ENCODE measurements around the gene MYO6.

Gene MYO6

DNA sequence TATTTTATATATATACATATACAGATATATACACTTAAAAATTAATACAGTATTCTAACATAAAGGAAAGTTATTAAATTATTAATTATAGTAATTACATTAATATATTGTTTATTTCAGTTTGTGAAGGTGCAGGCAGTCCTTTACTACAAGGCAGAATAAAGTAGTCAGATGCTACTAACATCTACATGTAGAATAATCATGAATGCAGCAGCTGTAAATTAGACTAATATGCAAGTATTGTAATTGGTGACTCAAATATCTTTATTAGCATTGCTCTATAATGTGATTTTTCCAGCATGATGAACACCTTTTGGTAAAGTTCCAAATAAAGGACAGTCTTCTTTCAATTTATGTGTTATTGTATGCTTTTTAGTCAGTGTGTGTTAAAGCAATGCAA is 17.3 kb downstream of the MYO6 start:
- H3K4me1 ChIP-seq (ENCODE audit: control insufficient read depth, insufficient read depth, low read length, poor library complexity, severe bottlenecking), result peaks cover 2% of the 10 kb centered on the region
- H3K36me3 ChIP-seq (ENCODE audit: control insufficient read depth, insufficient read depth, low read length), result no peaks in the 10 kb centered on the region
- H3K27ac ChIP-seq (ENCODE audit: low read depth, low read length, severe bottlenecking), result no peak overlapping the region
- H3K9me3 ChIP-seq (ENCODE audit: control insufficient read depth, low read length), result no peaks in the 10 kb centered on the region
- H3K4me3 ChIP-seq (ENCODE audit: extremely low read depth, insufficient read depth, low read length, poor library complexity, severe bottlenecking), result no peak overlapping the region

DNA sequence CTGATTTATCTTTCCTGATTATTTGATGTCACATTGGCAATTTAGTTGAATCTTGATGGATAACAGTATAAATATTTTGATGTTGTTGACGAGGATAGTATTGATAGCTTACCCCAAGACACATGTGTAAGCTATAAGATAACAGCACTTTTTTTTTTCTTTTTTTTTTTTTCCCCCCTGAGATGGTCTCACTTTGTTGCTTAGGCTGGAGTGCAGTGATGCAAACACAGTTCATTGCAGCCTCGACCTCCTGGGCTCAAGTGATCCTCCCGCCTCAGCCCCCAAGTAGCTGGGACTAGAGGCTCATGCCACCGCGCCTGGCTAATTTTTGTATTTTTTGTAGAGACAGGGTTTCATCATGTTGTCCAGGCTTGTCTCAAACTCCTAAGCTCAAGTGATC is 21.8 kb downstream of the MYO6 start:
- H3K27ac ChIP-seq (ENCODE audit: low read depth, low read length, severe bottlenecking), result peak overlapping the region; percentile 23
- no peaks in the 10 kb centered on the region for H3K4me1 ChIP-seq (ENCODE audit: control insufficient read depth, insufficient read depth, low read length, poor library complexity, severe bottlenecking)
- H3K9me3 ChIP-seq (ENCODE audit: control insufficient read depth, low read length), result no peaks in the 10 kb centered on the region
- WGBS, 2 experiments (ENCODE audit: insufficient coverage in 2 of 2), result 89 to 100% methylated on average over 4 of the region's 5 CpGs
- H3K4me3 ChIP-seq (ENCODE audit: extremely low read depth, insufficient read depth, low read length, poor library complexity, severe bottlenecking), result no peak overlapping the region
- H3K36me3 ChIP-seq (ENCODE audit: control insufficient read depth, insufficient read depth, low read length), result no peaks in the 10 kb centered on the region

DNA sequence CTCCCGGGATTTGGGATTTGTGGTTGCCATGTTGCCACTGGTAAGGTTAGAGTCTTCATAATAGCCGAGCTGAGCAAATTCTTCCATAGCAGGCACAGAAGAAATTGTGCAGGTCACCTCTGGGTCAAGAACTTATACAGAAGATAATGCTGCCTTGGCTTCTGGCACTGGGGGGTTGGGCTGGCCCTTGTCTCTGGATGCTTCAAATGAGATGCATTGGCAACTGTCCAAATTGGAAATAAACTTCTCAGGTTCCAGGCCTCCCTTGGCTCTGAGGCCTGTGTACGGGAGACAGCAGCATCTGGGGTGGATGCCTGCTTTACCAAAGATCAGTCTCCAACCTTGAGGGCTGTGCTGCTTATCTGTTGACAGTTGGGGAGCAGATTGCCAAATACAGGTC is 26.2 kb downstream of the MYO6 start:
- Histone ChIP-seq H3K9me3 (ENCODE audit: control insufficient read depth, low read length) (no peaks in the 10 kb centered on the region), H3K4me3 (ENCODE audit: extremely low read depth, insufficient read depth, low read length, poor library complexity, severe bottlenecking) (no peak overlapping the region), H3K4me1 (ENCODE audit: control insufficient read depth, insufficient read depth, low read length, poor library complexity, severe bottlenecking) (no peaks in the 10 kb centered on the region), H3K27ac (ENCODE audit: low read depth, low read length, severe bottlenecking) (no peak overlapping the region), H3K36me3 (ENCODE audit: control insufficient read depth, insufficient read depth, low read length) (no peaks in the 10 kb centered on the region)
- WGBS, 2 experiments (ENCODE audit: insufficient coverage in 2 of 2), result 89 to 93% methylated on average over 2 to 3 of the region's 3 CpGs

DNA sequence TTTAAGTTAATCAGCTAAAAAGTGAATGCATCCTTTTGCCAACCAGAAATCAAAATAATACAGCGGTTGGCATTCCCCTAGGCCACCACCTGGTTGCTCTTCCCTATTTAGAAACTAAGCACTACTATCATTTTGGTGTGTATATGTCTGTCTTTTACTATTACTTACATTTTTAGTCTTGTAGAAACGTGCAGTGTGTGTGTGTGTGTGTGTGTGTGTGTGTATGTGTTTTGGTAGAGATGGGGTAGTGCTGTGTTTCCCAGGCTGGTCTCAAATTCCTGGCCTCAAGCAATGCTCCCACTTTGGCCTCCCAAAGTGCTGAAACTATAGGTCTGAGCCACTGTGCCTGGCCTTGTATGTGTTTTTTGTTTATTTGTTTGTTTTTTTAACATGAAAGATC is 27.4 kb downstream of the MYO6 start:
- no peaks in the 10 kb centered on the region for H3K9me3 ChIP-seq (ENCODE audit: control insufficient read depth, low read length)
- H3K27ac ChIP-seq (ENCODE audit: low read depth, low read length, severe bottlenecking), result no peak overlapping the region
- no peaks in the 10 kb centered on the region for H3K4me1 ChIP-seq (ENCODE audit: control insufficient read depth, insufficient read depth, low read length, poor library complexity, severe bottlenecking)
- no peaks in the 10 kb centered on the region for H3K36me3 ChIP-seq (ENCODE audit: control insufficient read depth, insufficient read depth, low read length)
- WGBS, 2 experiments (ENCODE audit: insufficient coverage in 2 of 2), result no CpG with 5 or more reads among the region's 2 CpGs
- H3K4me3 ChIP-seq (ENCODE audit: extremely low read depth, insufficient read depth, low read length, poor library complexity, severe bottlenecking), result no peak overlapping the region

DNA sequence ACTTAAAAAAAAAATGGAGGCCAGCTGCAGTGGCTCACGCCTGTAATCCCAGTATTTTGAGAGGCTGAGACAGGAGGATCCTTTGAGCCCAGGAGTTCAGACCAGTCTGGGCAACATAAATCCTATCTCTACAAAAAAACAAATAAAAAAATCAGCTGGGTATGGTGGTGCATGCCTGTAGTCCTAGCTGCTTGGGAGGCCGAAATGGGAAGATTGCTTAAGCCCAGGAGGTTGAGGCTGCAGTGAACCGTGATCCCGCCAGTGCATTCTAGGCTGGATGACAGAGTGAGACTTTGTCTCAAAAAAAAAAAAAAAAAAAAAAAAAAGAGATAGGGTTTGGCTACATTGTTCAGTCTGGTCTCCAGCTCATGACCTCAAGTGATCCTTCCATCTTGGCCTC is 29.7 kb downstream of the MYO6 start:
- Histone ChIP-seq H3K4me1 (ENCODE audit: control insufficient read depth, insufficient read depth, low read length, poor library complexity, severe bottlenecking) (no peaks in the 10 kb centered on the region), H3K4me3 (ENCODE audit: extremely low read depth, insufficient read depth, low read length, poor library complexity, severe bottlenecking) (no peak overlapping the region), H3K27ac (ENCODE audit: low read depth, low read length, severe bottlenecking) (no peak overlapping the region), H3K9me3 (ENCODE audit: control insufficient read depth, low read length) (no peaks in the 10 kb centered on the region), H3K36me3 (ENCODE audit: control insufficient read depth, insufficient read depth, low read length) (no peaks in the 10 kb centered on the region)
- WGBS, 2 experiments (ENCODE audit: insufficient coverage in 2 of 2), result 81 to 95% methylated on average over 2 to 3 of the region's 4 CpGs

DNA sequence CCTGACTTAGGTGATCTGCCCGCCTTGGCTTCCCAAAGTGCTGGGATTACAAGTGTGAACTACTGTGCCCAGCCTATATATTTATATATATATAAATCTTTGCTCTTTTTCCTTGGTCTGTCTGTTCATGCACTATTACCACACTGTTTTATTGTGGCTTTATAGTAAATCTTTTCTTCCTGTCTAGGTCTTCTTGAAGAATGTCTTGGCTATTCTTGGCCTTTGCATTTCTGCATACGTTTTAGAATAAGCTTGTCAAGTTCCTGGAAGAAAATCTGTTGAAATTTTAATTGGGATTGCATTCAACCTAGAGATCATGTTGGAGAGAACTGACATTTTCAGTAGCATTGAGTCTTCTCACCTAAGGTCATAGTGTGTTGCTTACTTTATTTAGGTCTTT is 37.1 kb downstream of the MYO6 start:
- Histone ChIP-seq H3K36me3 (ENCODE audit: control insufficient read depth, insufficient read depth, low read length) (no peaks in the 10 kb centered on the region), H3K4me3 (ENCODE audit: extremely low read depth, insufficient read depth, low read length, poor library complexity, severe bottlenecking) (no peak overlapping the region)
- 91% methylated on average over 1 of the region's 2 CpGs; no CpG with 5 or more reads in 1 of the 2 experiments for WGBS, 2 experiments (ENCODE audit: insufficient coverage in 2 of 2)

DNA sequence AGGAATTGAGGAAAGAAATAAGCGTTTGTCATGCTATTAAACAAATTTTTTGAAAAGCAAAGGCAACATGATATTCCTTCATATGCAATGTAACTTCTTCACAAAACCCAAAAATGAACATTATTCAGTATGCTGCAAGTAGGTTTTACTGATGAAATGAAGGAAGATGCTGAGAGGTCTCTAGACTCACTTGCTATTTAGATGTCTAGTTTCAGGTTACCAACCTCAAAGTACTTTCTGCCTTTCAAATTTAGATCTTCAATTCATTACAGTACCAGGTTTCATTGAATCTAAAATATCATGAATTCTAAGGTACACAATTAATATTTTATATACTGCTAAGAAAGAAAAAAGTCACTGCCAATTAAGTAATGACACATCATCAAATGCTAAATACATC is 39.9 kb downstream of the MYO6 start:
- Histone ChIP-seq H3K9me3 (ENCODE audit: control insufficient read depth, low read length) (no peaks in the 10 kb centered on the region), H3K27ac (ENCODE audit: low read depth, low read length, severe bottlenecking) (no peak overlapping the region), H3K4me3 (ENCODE audit: extremely low read depth, insufficient read depth, low read length, poor library complexity, severe bottlenecking) (no peak overlapping the region), H3K4me1 (ENCODE audit: control insufficient read depth, insufficient read depth, low read length, poor library complexity, severe bottlenecking) (no peaks in the 10 kb centered on the region), H3K36me3 (ENCODE audit: control insufficient read depth, insufficient read depth, low read length) (no peaks in the 10 kb centered on the region)
- WGBS, 2 experiments (ENCODE audit: insufficient coverage in 2 of 2), result no CpG with 5 or more reads among the region's 1 CpG

More for the DNA sequence above, 37.1 kb downstream of the MYO6 start:
- Histone ChIP-seq H3K9me3 (ENCODE audit: control insufficient read depth, low read length) (no peaks in the 10 kb centered on the region), H3K4me1 (ENCODE audit: control insufficient read depth, insufficient read depth, low read length, poor library complexity, severe bottlenecking) (no peaks in the 10 kb centered on the region), H3K27ac (ENCODE audit: low read depth, low read length, severe bottlenecking) (no peak overlapping the region)

DNA sequence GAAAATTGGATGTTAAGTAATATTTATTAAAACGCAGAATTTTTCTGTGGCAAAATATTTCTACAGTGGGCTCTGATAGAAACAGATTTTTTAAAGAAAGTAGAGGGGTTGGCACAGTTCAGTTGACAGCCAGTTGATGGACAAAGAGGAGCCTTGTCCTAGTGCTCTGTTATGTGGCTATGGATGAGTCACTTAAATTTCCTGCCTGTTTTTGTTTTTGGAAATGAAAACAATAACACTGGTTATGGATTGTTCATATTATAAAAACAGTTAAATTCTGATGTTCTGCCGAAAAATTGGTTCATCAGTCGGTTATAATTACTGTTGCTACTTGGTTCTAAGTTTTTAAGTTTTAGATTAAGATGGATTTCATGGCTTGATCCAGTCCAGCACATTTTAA is 42.8 kb downstream of the MYO6 start:
- H3K4me3 ChIP-seq (ENCODE audit: extremely low read depth, insufficient read depth, low read length, poor library complexity, severe bottlenecking), result no peak overlapping the region
- 75 to 100% methylated on average over 1 of the region's 3 CpGs for WGBS, 2 experiments (ENCODE audit: insufficient coverage in 2 of 2)
- H3K4me1 ChIP-seq (ENCODE audit: control insufficient read depth, insufficient read depth, low read length, poor library complexity, severe bottlenecking), result no peaks in the 10 kb centered on the region
- H3K36me3 ChIP-seq (ENCODE audit: control insufficient read depth, insufficient read depth, low read length), result no peaks in the 10 kb centered on the region
- H3K27ac ChIP-seq (ENCODE audit: low read depth, low read length, severe bottlenecking), result no peak overlapping the region
- no peaks in the 10 kb centered on the region for H3K9me3 ChIP-seq (ENCODE audit: control insufficient read depth, low read length)

DNA sequence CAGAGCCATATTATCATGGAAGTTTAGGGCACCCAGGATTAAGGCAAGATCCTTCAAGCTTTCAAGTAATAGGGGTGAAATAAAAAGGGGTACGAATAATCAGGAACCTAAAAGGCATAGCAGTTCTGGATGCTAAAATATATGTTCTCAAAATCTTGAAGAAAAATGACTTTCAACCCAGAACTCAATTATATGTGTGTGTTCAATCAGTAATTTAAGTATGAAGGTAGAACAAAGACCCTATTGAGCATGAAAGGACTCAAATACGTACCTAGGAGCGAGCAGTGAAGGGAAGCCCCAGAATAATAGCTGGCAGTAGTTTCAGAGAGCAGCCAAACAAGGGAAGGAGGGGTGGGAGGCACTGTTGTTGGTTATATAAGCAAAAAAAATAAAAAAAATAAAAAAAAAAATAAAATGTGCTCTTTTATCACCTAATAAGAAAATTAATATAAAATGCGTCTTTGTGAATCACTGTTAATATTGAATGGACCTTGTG is 45.4 kb downstream of the MYO6 start:
- H3K9me3 ChIP-seq (ENCODE audit: control insufficient read depth, low read length), result no peaks in the 10 kb centered on the region
- 73% methylated on average over 2 of the region's 4 CpGs; no CpG with 5 or more reads in 1 of the 2 experiments for WGBS, 2 experiments (ENCODE audit: insufficient coverage in 2 of 2)
- H3K4me3 ChIP-seq (ENCODE audit: extremely low read depth, insufficient read depth, low read length, poor library complexity, severe bottlenecking), result no peak overlapping the region
- no peaks in the 10 kb centered on the region for H3K4me1 ChIP-seq (ENCODE audit: control insufficient read depth, insufficient read depth, low read length, poor library complexity, severe bottlenecking)
- no peaks in the 10 kb centered on the region for H3K36me3 ChIP-seq (ENCODE audit: control insufficient read depth, insufficient read depth, low read length)
- no peak overlapping the region for H3K27ac ChIP-seq (ENCODE audit: low read depth, low read length, severe bottlenecking)

DNA sequence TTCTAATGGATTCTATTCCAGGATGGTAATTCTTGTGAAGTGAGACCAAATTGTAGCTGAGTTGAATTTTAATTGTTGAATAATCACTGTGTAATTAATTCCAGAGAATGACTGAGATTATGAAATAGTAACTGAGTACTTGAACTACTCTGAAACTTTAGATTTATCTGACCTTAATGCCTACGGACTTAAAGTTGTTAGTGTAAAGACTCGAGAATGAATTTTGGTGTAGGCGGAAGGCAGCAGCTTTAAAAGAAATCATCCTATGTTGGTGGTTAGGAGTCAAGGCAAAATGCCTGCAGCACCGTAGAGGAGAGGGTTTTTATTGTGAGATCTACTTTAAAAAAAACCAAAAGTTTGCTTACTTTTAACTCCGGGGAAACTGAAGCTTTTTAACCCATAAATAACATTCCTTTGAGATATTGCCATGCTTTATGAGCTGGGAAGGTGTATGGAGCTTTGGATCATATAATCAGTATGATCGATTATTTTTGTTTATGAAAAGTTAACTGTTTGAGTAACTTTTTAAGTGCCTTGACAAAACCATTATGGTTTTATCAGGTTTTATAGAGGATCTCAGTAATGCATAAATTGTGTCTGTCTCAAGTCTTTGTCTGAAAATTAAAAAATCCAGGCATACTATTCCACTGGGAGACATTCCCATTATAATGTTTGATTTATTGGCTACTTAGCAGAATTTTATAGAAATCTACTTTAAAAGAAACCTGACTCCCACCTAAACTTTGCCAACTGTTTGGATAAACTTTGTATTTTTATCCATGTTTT is 46.1 kb downstream of the MYO6 start:
- H3K4me1 ChIP-seq (ENCODE audit: control insufficient read depth, insufficient read depth, low read length, poor library complexity, severe bottlenecking), result no peaks in the 10 kb centered on the region
- no peak overlapping the region for H3K27ac ChIP-seq (ENCODE audit: low read depth, low read length, severe bottlenecking)
- no peak overlapping the region for H3K4me3 ChIP-seq (ENCODE audit: extremely low read depth, insufficient read depth, low read length, poor library complexity, severe bottlenecking)
- no peaks in the 10 kb centered on the region for H3K36me3 ChIP-seq (ENCODE audit: control insufficient read depth, insufficient read depth, low read length)
- no peaks in the 10 kb centered on the region for H3K9me3 ChIP-seq (ENCODE audit: control insufficient read depth, low read length)
- WGBS, 2 experiments (ENCODE audit: insufficient coverage in 2 of 2), result 88 to 100% methylated on average over 3 of the region's 6 CpGs

DNA sequence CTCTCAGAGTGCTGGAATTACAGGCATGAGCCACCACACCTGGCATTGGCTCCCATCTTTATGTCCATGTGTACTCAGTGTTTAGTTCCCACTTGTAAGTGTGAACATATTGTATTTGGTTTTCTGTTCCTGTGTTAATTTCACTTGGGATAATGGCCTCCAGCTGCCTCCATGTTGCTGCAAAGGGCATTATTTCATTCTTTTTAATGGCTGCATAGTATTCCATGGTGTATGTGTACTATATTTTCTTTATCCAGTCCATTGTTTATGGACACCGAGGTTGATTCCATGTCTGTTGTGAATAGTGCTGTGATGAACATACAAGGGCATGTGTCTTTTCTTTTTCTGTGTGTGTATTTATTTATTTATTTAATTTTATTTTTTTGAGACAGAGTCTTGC is 47.7 kb downstream of the MYO6 start:
- no peaks in the 10 kb centered on the region for H3K9me3 ChIP-seq (ENCODE audit: control insufficient read depth, low read length)
- WGBS, 2 experiments (ENCODE audit: insufficient coverage in 2 of 2), result no CpG with 5 or more reads among the region's 1 CpG

More for the DNA sequence above, 47.7 kb downstream of the MYO6 start:
- no peaks in the 10 kb centered on the region for H3K4me1 ChIP-seq (ENCODE audit: control insufficient read depth, insufficient read depth, low read length, poor library complexity, severe bottlenecking)
- no peak overlapping the region for H3K4me3 ChIP-seq (ENCODE audit: extremely low read depth, insufficient read depth, low read length, poor library complexity, severe bottlenecking)
- no peaks in the 10 kb centered on the region for H3K36me3 ChIP-seq (ENCODE audit: control insufficient read depth, insufficient read depth, low read length)
- H3K27ac ChIP-seq (ENCODE audit: low read depth, low read length, severe bottlenecking), result no peak overlapping the region

All from mesodermal cell (in vitro differentiated cells).